Stimulated activated CD8-positive, alpha-beta memory T cell treated with anti-CD3 and anti-CD28 coated beads, Interleukin-12 subunit alpha, Interleukin-12 subunit beta, amount 100 ng/mL, for 24 hours (primary cell): Measurements from ENCODE around the gene ETV2.
A peak's percentile ranks its signal among the peaks of the same experiment; 100 is the strongest.
"Not testable (repeated sequence)": the region's sequence is repeated elsewhere in the genome, so short reads cannot be mapped to it uniquely, and the experiment has no call there.

Source experiments
- DNase-seq: peaks from one replicate; pipeline ENCODE4 v3.0.0-alpha.2; 2020; ENCODE audit errors: extremely low read depth

ETV2 gene, protein sequence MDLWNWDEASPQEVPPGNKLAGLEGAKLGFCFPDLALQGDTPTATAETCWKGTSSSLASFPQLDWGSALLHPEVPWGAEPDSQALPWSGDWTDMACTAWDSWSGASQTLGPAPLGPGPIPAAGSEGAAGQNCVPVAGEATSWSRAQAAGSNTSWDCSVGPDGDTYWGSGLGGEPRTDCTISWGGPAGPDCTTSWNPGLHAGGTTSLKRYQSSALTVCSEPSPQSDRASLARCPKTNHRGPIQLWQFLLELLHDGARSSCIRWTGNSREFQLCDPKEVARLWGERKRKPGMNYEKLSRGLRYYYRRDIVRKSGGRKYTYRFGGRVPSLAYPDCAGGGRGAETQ

DNA sequence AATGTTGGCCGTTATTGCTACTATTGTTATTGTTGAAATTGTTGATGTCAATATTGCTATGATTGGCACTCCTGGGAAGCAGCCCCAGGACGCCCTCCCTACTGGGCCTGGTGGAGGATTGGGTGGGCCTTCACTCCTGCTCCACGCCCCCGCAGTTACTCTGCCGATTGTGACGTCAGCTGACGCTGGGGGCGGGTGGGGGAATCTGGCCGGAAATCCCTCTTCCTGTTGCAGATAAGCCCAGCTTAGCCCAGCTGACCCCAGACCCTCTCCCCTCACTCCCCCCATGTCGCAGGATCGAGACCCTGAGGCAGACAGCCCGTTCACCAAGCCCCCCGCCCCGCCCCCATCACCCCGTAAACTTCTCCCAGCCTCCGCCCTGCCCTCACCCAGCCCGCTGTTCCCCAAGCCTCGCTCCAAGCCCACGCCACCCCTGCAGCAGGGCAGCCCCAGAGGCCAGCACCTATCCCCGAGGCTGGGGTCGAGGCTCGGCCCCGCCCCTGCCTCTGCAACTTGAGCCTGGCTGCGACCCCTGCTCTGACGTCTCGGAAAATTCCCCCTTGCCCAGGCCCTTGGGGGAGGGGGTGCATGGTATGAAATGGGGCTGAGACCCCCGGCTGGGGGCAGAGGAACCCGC is at the start of gene ETV2:
TSS of gene ETV2 (plus strand) at position 231 of the 637 bp plus-strand sequence. CDS start 716 bp downstream, outside the sequence.
- no peak for DNase-seq

DNA sequence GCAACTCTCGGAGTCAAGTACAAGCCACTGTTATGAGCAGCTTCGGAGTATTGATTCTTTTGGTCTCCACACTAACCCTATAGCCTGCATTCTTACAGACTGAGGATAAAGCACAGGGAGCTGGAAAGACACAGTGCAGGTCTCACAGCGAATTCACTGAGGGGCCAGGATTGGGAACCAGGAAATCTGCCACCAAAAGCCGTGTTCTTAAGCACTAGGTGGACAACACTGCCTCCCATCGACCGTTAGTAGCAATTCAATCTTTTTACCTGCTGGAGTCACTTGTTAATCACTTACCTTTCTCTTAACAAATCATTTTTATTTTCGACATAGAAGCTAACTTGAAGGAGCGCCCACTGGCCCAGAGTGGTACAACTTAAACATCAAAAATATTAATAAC is 49.3 kb upstream of the ETV2 start:
- DNase-seq, result no peak

DNA sequence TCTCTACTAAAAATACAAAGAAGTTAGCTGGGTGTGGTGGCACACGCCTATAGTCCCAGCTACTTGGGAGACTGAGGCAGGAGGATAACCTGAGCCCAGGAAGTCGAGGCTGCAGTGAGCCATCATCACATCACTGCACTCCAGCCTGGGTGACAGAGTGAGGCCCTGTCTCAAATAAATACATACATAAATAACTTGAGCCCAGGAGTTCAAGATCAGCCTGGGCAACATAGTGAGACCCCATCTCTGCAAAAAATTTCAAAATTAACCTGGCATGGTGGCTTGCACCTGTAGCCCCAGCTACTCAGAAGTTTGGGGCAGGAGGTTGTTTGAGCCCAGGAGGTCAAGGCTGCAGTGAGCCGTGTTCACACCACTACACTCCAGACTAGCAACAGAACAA is 46.5 kb upstream of the ETV2 start:
- not testable (repeated sequence) for DNase-seq

DNA sequence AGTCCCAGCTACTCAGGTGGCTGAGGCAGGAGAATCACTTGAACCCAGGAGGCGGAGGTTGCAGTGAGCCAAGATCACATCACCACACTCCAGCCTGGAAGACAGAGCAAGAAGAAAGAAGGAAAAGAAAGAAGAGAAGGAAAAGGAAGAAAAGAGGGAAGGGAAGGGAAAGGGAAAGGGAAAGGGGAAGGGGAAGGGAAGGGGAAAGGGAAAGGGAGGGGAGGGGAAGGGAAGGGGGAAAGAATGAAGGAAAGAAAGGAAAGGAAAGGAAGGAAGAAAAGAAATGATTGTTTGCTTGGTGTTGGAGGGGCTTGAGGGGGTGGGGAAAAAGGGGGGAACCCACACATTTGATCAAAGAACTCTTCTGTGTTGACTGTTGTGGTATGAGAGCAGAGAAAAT is 45.6 kb upstream of the ETV2 start:
- no peak for DNase-seq

DNA sequence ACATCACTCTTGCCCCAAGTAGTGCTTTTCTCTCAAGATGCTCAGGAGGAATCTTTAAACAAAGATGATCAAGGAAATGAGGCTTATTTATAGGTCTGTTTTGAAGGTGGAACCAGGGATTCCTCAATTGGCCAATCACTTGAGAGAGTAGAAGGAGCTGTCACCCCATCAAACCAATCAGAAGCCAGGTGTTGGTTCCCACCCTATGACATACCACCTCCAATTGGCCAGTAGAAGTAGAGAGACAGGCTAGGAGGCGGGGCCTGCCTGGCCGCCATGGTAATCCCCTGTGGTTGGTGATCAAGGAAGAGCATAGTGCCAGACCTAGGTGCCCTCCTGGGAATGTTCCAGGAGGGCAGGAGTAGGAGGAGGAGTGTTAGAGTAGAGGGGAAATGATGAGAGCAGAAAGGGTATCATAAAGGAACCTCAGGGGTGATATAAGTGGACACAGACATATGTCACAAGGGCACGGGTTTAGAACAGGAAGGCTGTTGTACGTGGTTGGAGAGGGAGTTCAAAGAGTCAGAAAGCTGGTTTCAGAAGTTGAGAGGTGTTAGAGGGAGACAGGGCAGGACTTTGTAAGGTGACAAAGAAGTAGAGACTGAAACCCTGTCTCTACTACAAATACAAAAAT is 45.1 kb upstream of the ETV2 start:
- DNase-seq, result no peak

DNA sequence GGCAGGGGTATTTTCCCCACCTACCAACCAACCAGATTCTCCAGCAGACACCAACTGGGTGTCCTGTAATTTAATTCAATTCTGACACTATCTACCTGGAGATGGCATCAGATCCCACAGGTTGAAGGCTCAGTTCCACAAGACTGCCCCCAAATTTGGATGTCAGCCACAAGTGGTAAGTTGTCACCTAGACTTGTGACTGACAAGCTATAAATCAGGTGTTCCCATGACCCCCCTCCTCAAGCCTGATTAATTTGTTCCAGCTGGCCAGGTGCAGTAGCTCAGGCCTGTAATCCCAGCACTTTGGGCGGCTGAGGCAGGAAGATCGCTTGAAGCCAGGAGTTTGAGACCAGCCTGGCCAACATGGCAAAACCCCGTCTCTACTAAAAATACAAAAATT is 39.6 kb upstream of the ETV2 start:
- no peak for DNase-seq

DNA sequence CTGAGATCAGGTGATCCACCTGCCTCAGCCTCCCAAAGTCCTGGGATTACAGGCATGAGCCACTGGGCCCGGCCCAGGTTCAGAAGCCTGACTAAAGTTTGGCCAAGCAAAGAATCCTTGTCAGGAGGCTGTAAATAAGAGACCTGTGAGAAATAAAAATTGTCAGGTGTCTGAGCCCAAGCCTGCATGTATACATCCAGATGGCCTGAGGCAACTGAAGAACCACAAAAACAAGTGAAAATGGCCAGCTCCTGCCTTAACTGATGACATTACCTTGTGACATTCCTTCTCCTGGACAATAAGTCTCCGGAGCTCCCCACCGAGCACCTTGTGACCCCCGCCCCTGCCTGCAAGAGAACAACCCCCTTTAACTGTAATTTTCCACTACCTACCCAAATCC is 37.1 kb upstream of the ETV2 start:
- DNase-seq, result not testable (repeated sequence)

DNA sequence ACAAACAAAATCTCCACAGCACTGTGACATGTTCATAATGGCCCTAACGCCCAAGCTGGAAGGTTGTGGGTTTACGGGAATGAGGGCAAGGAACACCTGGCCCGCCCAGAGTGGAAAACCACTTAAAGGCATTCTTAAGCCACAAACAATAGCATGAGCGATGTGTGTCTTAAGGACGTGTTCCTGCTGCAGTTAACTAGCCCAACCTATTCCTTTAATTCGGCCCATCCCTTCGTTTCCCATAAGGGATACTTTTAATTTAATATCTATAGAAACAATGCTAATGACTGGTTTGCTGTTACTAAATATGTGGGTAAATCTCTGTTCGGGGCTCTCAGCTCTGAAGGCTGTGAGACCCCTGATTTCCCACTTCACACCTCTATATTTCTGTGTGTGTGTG is 34.4 kb upstream of the ETV2 start:
- DNase-seq, result not testable (repeated sequence)

DNA sequence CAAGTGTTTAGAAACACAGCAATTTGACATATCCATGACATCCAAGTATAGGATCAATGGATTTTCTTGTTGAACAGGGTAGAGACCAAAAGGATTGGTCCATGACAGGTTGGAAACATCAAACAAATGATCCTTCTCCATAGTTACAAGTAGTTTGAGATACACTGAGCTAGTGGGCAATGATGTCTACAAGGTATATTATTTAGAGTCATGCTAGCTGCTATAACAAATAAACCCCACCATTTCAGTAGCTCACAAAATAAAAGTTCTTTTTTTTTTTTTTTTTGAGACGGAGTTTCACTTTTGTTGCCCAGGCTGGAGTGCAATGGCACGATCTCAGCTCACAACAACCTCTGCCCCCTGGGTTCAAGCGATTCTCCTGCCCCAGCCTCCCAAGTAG is 33.9 kb upstream of the ETV2 start:
- no peak for DNase-seq

DNA sequence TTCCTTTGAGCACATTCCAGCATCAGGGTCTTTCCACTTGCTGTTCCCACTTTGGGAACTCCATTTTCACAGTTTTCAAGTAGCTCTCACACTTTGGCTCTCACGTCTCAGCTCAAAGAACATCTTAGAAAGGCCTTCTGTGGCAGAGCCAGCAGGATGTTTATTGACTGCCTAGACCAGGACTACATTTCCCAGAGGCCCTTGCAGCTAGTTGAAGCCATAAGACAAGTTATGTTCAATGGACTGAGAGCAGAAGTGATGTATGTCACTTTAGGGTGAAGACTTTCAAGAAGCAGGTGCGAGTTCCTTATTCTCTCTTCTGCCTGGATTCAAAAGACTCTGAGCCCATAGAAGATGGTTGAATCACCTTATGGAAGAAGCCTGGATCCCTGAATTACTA is 33.3 kb upstream of the ETV2 start:
- DNase-seq, result no peak

DNA sequence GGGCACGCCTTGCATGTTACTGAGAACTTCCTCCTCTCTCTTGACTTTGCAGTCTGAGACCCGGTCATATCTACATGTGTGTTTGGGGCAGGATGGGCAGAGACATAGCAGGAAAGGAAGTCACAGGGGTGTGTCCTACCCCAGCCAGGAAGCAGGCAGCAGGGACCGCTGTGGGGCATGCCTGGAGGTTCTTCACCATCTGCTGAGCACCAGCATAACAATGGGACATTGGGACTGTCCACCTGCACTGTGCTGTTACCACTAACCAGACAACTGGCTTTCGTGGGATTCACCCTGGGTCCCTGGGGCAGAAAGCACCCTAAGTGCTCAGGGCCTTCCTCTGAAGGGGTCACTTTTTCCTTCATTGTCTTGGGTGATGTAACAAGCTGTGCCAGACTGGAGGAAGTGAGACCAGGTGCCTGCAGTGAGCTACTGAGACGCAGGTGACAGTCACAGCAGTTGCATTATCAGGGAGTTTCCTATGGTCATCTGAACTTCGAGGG is 31.6 kb upstream of the ETV2 start:
- DNase-seq, result no peak

DNA sequence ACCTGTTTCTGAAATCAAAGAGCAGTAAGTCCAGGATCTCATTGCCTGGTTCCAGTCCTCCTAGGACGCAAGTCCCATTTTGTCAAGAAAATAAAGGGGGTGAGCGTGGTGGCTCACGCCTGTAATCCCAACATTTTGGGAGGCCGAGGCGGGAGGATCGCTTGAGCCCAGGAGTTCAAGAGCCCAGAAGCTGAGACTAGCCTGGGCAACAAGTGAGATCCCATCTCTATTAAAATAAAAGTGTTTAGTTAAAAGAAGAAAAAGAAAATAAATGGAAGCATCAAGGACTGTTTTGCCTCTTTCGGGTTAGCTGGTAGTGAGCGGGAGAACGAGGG is 29.4 kb upstream of the ETV2 start:
- no peak for DNase-seq

DNA sequence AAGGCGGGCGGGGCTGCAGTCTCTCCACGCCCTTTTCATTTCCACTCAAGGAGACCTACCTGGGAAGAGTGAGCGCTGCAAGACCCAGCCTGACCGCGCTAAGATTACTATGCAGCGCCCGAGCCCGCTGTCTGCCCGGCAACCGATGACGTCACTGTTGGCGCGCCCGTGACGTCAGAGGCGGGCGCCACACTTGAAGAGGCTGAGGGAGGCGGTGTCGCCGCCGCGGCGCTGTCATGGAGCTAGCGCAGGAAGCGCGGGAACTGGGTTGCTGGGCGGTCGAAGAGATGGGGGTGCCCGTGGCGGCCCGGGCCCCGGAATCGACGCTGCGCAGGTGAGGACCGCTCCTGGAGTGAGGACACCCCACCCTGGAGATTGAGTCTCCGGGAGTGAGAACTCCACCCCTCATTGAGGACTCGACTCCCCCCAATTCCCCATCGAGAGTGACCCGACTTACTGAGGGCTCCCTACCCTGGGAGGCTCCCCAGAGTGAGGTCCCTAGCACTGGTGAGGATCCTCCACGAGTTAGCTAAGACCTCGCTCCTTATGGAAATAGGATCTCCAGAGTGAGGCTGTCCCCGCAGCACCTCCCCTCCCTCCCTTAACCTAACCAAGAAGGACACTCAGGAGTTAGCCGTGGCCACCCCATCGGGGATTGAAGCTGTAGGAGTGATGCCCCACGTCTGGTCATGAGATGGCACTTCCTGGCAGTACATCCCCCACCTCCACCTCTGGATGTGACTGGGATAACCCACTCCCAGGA is 28.8 kb upstream of the ETV2 start, which contains the start of gene HAUS5:
TSS of gene HAUS5 (plus strand) at position 177 of the 763 bp plus-strand sequence. CDS start at position 237, 60 bp downstream.
- peak; percentile 80 for DNase-seq

DNA sequence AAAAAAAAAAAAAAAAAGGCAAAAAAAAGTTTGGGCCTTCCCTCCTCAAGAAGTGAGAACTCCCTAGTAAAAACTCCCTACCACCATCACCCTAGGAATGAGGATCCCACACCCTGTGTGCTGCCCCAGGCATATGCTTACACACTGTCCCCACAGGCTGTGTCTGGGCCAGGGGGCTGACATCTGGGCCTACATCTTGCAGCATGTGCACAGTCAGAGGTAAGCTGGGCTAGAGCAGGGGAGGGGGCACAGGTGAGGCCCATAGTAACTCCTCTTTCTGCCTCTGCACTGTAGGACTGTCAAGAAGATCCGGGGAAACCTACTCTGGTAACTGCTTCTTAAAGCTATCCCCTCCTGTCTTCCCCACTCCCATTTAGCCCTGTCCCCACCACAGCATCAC is 28.0 kb upstream of the ETV2 start:
- no peak for DNase-seq

DNA sequence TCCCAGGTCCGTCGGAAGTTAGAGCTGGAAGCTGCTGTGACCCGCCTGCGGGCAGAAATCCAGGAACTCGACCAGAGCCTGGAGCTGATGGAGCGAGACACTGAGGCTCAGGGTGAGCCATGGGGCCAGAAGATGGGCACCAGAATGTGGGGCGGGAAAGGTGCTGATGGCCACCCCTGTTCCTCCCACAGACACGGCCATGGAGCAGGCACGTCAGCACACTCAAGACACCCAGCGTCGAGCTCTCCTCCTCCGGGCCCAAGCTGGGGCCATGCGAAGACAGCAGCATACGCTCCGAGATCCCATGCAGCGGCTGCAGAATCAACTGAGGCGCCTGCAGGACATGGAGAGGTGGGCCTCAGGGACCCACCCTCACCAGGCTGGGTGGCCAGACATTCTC is 26.5 kb upstream of the ETV2 start:
- DNase-seq, result no peak

DNA sequence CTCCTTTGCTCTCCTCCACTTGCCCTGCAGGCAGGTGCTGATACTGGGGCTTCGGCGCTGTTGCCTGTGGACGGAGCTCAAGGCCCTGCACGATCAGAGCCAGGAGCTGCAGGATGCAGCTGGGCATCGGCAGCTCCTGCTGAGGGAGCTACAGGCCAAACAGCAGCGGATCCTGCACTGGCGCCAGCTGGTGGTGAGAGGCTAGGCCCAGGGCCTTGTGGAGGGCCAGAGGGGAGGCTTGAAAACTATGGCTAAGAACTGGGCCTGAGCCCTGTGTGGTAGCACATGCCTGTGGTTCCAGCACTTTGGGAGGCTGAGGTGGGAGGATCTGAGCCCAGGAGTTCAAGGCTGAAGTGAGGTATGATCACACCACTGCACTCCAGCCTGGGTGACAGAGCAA is 22.7 kb upstream of the ETV2 start:
- no peak for DNase-seq

DNA sequence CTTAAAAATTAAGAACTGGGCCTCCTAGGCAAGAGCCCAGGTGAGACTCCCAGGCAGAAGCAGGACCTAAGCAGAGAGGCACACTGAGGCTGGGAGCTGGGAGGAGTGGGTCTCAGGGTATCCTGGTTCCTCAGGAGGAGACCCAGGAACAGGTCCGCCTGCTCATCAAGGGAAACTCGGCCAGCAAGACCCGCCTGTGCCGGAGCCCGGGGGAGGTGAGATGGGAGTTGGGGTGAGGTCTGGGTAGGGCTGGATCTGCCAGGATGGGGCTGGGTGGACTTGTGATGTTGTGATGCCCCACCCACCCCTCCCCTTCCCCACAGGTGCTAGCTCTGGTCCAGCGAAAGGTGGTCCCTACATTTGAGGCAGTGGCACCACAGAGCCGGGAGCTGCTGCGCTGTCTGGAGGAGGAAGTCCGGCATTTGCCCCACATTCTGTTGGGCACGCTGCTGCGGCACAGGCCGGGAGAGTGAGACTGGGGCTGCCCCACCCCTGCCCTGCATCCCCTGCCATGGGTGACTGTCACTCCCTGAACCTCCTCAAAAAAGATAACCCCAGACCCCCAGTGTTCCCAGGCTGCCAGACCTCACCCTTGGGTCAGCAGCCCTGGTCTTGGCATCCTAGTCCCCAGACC is 22.1 kb upstream of the ETV2 start:
- no peak for DNase-seq

DNA sequence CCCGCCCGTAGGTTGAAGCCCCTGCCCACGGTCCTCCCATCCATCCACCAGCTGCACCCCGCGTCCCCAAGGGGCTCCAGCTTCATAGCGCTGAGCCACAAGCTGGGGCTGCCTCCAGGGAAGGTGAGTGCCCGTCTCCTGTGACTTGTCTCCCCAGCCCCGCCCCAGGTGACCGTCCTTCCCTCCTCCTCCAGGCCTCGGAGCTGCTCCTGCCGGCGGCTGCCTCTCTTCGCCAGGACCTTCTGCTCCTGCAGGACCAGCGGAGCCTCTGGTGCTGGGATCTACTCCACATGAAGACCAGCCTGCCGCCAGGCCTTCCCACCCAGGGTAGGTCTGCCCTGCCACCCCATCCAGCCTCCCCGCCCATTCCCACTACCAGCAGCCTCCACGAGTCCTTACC is 21.5 kb upstream of the ETV2 start:
- DNase-seq, result no peak

DNA sequence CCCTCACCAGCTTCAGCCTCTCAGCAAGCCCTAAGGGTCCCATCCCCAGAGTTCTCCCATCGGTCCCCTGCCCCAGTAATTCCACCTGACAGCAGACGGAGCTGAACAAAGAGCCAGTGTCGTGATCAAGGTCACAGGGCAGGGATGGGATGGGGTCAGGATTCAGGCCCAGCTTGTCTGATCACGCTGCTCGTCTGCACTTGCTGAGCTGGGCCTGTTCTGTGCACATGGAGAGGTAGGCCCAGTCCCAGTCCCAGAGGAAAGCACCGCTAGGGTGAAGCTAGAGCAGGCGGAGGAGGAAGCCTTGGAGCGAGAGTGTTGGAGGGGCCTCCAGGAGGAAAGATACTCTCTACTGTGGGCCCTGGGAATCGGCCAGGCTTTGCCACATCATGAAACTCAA is 19.8 kb upstream of the ETV2 start:
- DNase-seq, result no peak

DNA sequence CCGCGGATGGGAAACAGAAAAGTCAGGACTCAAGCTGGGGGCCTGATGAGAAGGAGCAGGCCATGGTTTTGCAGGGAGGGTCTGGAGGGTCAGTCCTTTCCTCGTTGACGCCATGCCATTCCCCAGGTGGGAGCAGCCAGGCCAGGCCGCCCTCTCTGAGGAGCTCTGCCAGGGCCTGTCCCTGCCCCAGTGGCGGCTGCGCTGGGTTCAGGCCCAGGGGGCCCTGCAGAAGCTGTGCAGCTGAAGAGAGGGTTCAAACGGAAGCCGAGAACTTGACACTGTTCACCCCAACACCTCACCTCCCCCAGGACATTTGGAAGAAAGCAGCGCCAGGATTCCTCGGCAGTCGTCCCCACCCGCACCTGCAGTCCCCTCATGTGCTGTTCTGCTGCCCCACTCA is 18.8 kb upstream of the ETV2 start:
- no peak for DNase-seq

DNA sequence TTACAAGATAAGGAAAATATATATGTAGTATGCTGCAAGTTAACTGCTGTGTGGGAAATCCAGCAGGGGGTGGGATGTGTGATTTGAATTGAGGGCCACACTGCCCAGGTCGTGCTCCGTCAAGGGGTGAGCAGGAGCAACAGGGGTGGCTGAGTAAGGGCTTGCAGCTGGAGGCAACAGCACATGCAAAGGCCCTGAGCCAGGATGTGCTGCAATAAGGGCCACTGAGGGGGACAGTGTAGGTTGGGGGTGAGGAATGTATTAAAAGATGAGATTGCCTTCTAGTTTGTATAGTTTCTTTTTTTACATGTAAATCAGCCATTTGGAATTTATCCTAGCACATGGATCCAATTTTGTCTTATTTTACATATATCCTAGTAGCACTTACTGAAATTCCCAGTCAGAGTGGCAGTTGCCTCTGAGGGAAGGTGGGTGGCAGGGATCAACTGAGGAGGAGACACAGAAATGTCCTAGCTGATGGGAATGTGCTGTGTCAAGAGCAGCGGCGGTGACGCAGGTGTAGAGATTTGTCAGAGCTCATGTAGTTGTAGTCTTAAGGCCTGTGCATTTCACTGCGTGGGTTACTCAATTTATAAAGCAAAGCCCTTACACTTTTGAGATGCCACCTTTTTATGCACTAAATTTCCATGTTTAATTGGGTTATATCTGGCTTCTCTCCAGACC is 18.1 kb upstream of the ETV2 start:
- DNase-seq, result no peak
